Right hindlimb (tissue), 1 donor: ENCODE data around the gene SMIM20.
"Not testable (repeated sequence)": the region's sequence is repeated elsewhere in the genome, so short reads cannot be mapped to it uniquely, and the experiment has no call there.

ENCODE experiments used
- DNase-seq: peaks from one replicate; pipeline ENCODE4 v3.0.0-alpha.2; 2018

Gene SMIM20

GRCh38 chr4:25913851-25914669 lies at the start of gene SMIM20:
SMIM20 (plus strand) TSS chr4:25914220; CDS start chr4:25914314, 94 bp downstream.
- DNase-seq, result peak; percentile 95

DNA sequence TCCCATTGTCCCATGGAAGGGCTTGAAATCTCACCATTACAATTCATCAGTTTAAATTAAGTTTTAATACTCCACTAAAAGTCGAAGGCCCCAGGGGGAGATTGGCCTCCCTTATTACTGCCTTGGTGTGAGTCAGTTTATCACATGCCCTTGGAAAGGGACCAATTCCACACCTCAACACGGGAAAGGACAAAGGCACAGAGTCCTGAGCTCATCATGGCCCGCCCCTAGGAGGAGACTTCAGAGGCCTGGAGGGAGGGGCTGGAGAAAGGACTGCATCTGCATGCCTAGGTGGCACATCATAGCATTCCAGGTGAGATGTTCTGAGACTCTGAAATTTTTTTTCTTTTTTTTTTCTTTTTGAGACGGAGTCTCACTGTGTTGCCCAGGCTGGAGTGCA lies 48.4 kb upstream of the SMIM20 start:
- DNase-seq, result no peak

GRCh38 chr4:25866401-25866800 lies 47.6 kb upstream of the SMIM20 start:
- not testable (repeated sequence) for DNase-seq

DNA sequence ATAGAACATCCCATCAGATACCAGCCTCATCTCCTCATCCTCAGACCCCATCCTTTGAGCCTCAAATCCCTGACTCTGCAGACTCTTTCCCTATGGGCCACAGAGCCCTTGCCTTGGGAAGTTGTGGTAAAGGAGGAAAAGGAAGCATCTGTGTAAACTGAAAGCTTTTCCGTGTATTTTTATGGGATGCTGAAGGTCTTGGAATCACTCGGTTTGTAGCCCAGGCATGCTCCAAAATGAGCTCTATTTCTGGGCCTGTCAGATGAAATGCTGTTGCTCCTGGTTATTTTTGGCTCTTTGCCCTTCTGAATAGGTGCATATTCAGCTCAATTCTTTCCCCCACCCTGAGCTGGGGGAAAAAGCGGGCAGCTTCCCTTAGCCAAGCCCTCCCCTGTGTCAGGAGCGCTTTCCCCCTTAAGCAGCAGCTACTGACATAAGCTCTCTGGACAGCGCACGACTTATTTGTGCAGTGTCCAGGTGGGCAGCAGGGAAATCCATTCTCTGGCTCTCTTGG lies 46.2 kb upstream of the SMIM20 start:
- DNase-seq, result no peak

DNA sequence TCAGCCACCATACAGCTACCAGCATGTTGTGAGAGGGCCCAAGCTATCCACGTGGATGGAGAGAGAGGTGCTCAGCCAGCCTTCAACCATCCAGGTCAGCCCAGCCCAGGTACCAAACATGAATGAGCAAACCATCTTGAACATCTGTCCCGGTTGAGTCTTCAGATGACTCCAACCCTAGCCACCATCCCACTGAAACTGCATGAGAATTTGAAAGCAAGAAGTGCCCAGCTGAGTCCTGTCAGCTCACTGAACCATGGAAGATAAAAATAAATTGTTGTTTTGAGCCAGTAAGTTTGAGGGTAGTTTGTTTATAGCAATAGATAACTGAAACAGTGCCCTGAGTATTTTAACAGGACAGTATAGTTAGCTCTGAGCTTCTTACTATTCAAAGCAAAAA lies 43.9 kb upstream of the SMIM20 start:
- DNase-seq, result no peak

DNA sequence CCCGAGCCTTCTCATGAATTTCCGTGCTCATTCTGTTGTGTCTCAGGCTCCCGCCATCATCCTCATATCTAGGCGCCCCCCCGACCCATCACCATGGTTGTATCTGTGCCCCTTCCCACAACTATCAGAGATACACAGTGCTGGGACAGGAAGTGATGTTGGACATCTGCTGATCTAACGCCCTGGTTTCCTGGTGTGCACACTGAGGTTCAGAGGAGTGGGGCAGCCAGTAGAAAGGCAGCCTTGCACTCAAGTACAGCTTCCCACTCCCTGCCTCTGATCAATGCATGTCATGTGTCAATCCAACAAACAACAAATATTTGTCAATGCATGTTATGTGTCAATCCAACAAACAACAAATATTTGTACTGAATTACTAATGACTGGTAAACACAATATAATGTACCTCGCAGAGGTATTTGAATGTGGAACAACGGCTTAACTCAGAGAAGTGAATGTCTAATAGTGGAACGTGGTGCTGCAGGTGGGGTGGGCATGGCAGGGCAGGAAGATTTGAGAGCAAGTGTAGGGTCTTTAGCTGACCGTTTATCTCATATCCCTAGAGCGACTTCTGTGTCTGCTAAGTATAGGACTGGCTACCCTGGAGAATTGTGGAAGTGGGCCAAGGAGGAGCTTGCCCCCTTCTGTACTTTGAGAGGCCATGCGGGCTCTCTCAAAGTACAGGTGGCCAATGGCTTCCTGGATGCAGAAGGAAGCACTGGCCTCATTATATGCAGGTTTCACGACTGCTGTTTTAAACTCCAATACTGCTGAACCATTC lies 41.0 kb upstream of the SMIM20 start:
- no peak for DNase-seq

- no peak for DNase-seq
Observed at GRCh38 chr4:25873632-25874129, 40.3 kb upstream of the SMIM20 start.

GRCh38 chr4:25874655-25875054 lies 39.4 kb upstream of the SMIM20 start:
- no peak for DNase-seq

DNA sequence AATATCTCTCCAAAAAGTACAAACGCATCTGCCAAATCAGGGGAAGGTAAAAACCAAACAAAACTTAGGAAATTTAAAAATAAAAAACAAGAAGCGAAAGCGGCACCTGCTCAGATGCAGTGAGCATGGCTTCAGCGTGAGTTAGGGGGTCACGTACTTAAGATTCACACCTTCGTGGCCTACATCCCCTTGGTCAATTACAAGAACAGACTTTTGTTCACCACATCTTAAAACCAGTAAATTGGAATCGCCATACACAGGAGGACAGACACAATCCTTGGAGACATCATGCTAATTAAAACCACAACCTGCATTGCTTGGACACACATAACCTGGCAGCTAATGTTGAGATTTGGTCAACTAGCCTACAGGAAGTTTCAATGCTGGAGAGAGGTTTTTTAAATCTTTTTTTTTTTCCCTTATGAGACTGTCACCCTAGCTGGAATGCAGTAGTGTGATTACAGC lies 38.7 kb upstream of the SMIM20 start:
- no peak for DNase-seq

GRCh38 chr4:25878676-25879075 lies 35.3 kb upstream of the SMIM20 start:
- DNase-seq, result no peak

DNA sequence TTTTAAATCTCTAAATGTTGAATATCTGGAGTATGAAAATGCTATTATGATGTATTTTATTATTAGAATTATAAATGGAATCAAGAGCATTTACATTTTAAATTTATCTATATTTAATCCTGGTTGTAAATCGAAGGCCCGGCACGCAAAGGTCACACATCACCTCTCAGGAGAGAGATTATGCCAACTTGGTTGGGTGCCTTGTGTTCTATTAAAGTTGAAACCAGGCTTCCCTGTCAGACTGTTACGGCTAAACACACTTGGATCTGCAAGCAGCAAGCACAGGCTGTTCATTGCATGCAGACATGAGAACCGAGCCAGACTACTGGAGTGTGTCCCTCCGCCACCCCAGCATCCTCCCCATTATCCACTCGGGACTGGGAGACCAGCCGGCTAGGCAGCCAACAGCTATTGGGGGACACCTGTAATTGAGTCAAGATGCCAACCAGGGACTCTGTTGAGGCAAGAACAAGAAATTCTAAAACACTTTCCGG lies 34.9 kb upstream of the SMIM20 start:
- DNase-seq, result no peak

GRCh38 chr4:25879587-25879986 lies 34.4 kb upstream of the SMIM20 start:
- DNase-seq, result no peak

DNA sequence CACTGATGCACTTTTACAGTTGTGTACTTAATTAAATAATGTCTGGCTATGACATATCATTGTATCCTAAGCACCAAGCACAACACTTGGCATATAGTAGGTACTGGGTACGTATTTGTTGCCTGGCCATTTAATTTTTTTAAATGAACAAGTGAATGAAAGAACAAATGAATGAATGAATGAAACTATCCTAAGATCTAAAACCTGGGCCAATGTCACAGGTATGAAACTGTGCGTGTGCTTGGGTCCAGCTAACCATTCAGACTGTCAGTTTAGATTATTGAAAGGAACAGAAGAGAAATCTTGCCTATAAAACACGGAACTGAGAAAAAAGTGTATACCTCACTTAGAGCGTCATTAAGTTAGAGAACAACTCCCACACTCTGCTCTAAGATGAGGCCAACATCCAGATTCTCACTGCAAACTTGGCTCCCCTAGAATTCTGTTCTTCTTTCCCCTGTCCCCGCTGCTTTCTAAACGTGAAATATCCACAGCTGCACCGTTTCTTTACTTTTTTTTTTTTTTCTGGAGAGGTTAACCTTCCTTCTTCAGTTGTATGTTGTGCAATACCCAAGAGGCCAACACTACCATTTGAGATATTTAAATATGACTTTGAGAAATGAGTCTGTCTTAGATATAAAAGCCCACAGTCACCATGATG lies 33.9 kb upstream of the SMIM20 start:
- peak; percentile 28 for DNase-seq

- no peak for DNase-seq
Observed at GRCh38 chr4:25881193-25881592, 32.8 kb upstream of the SMIM20 start.

- no peak for DNase-seq
Observed at GRCh38 chr4:25882226-25882625, 31.8 kb upstream of the SMIM20 start.

GRCh38 chr4:25883565-25883964 lies 30.5 kb upstream of the SMIM20 start:
- no peak for DNase-seq

- no peak for DNase-seq
Observed at GRCh38 chr4:25884031-25884782, 29.8 kb upstream of the SMIM20 start.

DNA sequence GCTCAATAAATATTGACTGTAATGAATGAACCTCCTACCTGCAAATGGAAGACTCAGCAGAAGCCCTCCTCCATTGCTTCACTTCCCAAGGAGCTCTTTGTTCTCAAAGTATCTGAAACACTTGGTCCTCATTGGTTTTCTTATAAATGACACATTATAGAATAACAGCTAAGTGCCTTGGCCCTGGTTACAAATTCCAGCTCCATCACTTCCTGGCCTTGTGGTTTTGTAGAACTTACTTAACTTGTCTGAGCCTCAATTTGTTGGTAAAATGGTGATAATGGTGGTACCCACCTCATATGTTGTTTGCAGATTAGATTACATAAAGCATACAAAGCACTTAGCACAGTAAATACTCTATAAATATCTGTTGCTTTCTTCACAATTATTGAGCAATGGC lies 25.2 kb upstream of the SMIM20 start:
- DNase-seq, result no peak

GRCh38 chr4:25889589-25890503 lies 24.2 kb upstream of the SMIM20 start:
- no peak for DNase-seq

- DNase-seq, result no peak
Observed at GRCh38 chr4:25890571-25891485, 23.2 kb upstream of the SMIM20 start.
